ENCODE measurements around the gene TBC1D1.

Gene TBC1D1

GRCh38 chr4:38095691-38096090, 204.8 kb downstream of the TBC1D1 start:
- no peak overlapping the region for H3K4me3 Mint-ChIP-seq
- no peaks in the 10 kb centered on the region for H3K9me3 Mint-ChIP-seq
- H3K27ac Mint-ChIP-seq = no peak overlapping the region
- H3K36me3 Mint-ChIP-seq (ENCODE audit: low read depth) = peaks cover 71% of the 10 kb centered on the region
- peaks cover 12% of the 10 kb centered on the region for H3K4me1 Mint-ChIP-seq (ENCODE audit: low read depth)
- no peaks in the 10 kb centered on the region for H3K27me3 Mint-ChIP-seq

- Mint-ChIP-seq H3K27me3 (no peaks in the 10 kb centered on the region), H3K4me1 (ENCODE audit: low read depth) (peaks cover 4% of the 10 kb centered on the region), H3K36me3 (ENCODE audit: low read depth) (peaks cover 57% of the 10 kb centered on the region), H3K9me3 (no peaks in the 10 kb centered on the region), H3K27ac (no peak overlapping the region), H3K4me3 (no peak overlapping the region)
These were observed 206.9 kb downstream of the TBC1D1 start for GRCh38 chr4:38097818-38098217.

DNA sequence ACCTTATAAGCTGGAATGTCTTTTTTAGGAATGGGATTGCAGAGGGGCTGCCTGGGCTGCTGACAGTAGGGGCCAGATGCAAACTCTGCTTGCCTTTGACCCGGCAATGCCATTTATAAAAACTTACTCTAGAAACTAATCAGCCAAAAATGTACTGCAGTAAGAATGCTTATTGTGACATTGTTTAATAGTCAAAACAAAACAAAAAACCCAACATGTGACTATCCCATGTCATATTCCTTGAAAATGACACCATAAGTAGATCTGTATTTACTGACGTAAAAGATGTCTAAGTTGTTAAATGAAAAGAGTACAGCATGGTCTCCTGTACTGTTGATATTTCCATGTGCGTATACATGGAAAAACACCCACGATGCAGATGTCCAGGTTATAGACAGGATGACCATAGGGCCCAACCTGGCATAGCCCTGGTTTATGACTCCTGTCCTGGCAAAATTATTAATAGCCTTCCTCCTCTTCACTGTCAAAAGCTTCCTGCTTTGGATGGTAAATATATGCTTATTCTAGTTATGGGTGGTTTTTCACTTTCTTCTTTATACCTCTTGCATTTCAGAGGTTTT, 208.2 kb downstream of the TBC1D1 start:
- Mint-ChIP-seq H3K9me3 (no peaks in the 10 kb centered on the region), H3K36me3 (ENCODE audit: low read depth) (peaks cover 64% of the 10 kb centered on the region), H3K27ac (no peak overlapping the region), H3K27me3 (no peaks in the 10 kb centered on the region), H3K4me1 (ENCODE audit: low read depth) (peaks cover 4% of the 10 kb centered on the region), H3K4me3 (no peak overlapping the region)

GRCh38 chr4:38099908-38100407, 209.1 kb downstream of the TBC1D1 start:
- H3K27ac Mint-ChIP-seq = no peak overlapping the region
- peaks cover 62% of the 10 kb centered on the region for H3K36me3 Mint-ChIP-seq (ENCODE audit: low read depth)
- no peak overlapping the region for H3K4me3 Mint-ChIP-seq
- no peaks in the 10 kb centered on the region for H3K27me3 Mint-ChIP-seq
- H3K4me1 Mint-ChIP-seq (ENCODE audit: low read depth) = peaks cover 4% of the 10 kb centered on the region
- H3K9me3 Mint-ChIP-seq = no peaks in the 10 kb centered on the region

DNA sequence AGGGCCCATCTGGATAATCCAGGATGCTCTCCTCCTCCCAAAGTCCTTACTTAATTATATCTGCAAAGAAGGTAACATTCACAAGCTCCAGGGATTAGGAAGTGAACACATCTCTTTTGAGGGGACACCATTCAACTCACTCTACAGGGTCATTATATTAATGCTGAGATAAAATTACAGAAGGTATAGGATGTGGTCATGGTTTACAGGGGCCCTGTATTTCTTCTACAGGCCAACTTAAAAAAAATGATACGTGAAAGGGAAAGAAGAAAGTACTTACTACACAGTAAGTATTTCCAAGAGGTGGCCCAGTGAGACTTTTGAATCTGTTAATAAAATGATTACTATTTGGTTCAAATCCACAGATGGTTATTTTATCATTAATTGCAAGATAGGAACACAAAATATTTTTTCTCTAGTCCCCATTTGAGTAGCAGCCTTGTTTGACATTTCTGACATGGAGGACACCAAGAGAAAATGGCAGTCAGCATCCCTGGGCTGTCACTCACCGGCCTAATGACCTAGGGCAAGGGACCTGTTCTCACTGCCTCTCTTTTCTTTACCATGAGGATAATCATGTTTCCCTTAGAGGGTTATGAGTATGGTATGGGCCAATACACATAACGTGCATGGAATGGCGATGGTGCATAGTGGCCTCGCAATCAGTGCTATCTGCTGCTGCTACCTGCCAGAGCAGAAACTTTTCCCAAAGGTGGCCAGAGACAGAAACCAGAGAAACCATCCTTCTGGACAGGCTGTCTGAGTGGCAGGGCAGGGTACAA, 209.8 kb downstream of the TBC1D1 start:
- Mint-ChIP-seq H3K27me3 (no peaks in the 10 kb centered on the region), H3K27ac (no peak overlapping the region), H3K4me3 (no peak overlapping the region), H3K9me3 (no peaks in the 10 kb centered on the region), H3K36me3 (ENCODE audit: low read depth) (peaks cover 61% of the 10 kb centered on the region), H3K4me1 (ENCODE audit: low read depth) (peaks cover 4% of the 10 kb centered on the region)

DNA sequence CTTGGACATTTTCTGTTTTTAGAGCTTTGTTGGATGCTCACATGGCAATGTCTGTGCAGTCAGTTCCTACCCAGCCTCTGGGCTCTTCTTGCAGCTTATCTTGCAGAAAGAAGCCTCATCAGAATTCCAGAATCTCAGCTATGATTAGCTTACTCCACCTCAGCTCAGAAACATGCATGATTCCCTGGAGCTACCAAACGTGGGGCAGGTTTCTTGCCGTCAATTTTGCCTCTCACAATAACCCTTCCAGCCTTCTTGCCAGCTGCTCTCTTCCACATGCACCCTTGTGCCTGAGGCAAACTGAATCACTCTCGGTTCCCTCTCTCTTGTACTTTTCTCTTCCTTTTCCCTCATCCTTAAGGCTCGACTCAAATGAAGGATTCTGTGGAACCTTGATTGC, 210.7 kb downstream of the TBC1D1 start:
- H3K36me3 Mint-ChIP-seq (ENCODE audit: low read depth) = peaks cover 61% of the 10 kb centered on the region
- H3K4me3 Mint-ChIP-seq = no peak overlapping the region
- H3K27me3 Mint-ChIP-seq = no peaks in the 10 kb centered on the region
- H3K27ac Mint-ChIP-seq = no peak overlapping the region
- H3K9me3 Mint-ChIP-seq = no peaks in the 10 kb centered on the region
- H3K4me1 Mint-ChIP-seq (ENCODE audit: low read depth) = peaks cover 4% of the 10 kb centered on the region

DNA sequence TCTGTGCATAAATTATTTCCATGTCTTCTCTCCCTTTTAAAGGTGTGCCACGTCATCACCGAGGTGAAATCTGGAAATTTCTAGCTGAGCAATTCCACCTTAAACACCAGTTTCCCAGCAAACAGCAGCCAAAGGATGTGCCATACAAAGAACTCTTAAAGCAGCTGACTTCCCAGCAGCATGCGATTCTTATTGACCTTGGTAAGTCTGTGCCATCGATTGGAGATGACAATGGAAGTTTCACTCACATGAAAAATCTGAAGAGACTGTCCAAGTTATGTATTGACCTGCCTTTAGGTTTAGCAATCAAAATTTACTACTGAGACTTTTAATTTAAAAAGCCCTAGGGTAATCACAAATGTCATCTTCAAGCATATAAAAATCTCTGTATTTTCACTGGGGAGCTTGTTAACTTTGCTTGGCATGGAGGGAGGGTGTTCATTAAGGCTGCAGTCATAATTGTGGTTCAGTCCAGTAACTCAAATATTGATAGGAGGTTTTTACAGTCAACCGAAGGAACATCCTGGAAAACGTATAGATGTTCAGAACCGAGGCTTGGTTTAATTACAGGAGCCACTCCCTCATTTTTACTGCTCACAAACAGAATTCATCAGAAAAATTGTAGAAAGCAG, 212.2 kb downstream of the TBC1D1 start:
- no peak overlapping the region for H3K4me3 Mint-ChIP-seq
- peaks cover 64% of the 10 kb centered on the region for H3K36me3 Mint-ChIP-seq (ENCODE audit: low read depth)
- H3K4me1 Mint-ChIP-seq (ENCODE audit: low read depth) = peaks cover 4% of the 10 kb centered on the region

GRCh38 chr4:38105475-38106220, 214.8 kb downstream of the TBC1D1 start:
- Mint-ChIP-seq H3K4me1 (ENCODE audit: low read depth) (no peaks in the 10 kb centered on the region), H3K27me3 (no peaks in the 10 kb centered on the region), H3K9me3 (no peaks in the 10 kb centered on the region), H3K27ac (no peak overlapping the region), H3K36me3 (ENCODE audit: low read depth) (peaks cover 55% of the 10 kb centered on the region), H3K4me3 (no peak overlapping the region)

More for the DNA sequence above, 212.2 kb downstream of the TBC1D1 start:
- Mint-ChIP-seq H3K27ac (no peak overlapping the region), H3K9me3 (no peaks in the 10 kb centered on the region), H3K27me3 (no peaks in the 10 kb centered on the region)

- peaks cover 53% of the 10 kb centered on the region for H3K36me3 Mint-ChIP-seq (ENCODE audit: low read depth)
- H3K4me1 Mint-ChIP-seq (ENCODE audit: low read depth) = no peaks in the 10 kb centered on the region
These were observed 215.4 kb downstream of the TBC1D1 start for GRCh38 chr4:38106311-38106710.

GRCh38 chr4:38106886-38107514, 216.1 kb downstream of the TBC1D1 start:
- Mint-ChIP-seq H3K4me3 (no peak overlapping the region), H3K27ac (no peak overlapping the region), H3K9me3 (no peaks in the 10 kb centered on the region), H3K4me1 (ENCODE audit: low read depth) (no peaks in the 10 kb centered on the region), H3K36me3 (ENCODE audit: low read depth) (peaks cover 48% of the 10 kb centered on the region), H3K27me3 (no peaks in the 10 kb centered on the region)

More at GRCh38 chr4:38106311-38106710, 215.4 kb downstream of the TBC1D1 start:
- Mint-ChIP-seq H3K27me3 (no peaks in the 10 kb centered on the region), H3K4me3 (no peak overlapping the region), H3K27ac (peak overlapping the region; percentile 18), H3K9me3 (no peaks in the 10 kb centered on the region)

- Mint-ChIP-seq H3K4me3 (no peak overlapping the region), H3K4me1 (ENCODE audit: low read depth) (no peaks in the 10 kb centered on the region), H3K27ac (no peak overlapping the region), H3K27me3 (no peaks in the 10 kb centered on the region), H3K36me3 (ENCODE audit: low read depth) (peaks cover 47% of the 10 kb centered on the region), H3K9me3 (no peaks in the 10 kb centered on the region)
These were observed 216.9 kb downstream of the TBC1D1 start for GRCh38 chr4:38107818-38108217.

DNA sequence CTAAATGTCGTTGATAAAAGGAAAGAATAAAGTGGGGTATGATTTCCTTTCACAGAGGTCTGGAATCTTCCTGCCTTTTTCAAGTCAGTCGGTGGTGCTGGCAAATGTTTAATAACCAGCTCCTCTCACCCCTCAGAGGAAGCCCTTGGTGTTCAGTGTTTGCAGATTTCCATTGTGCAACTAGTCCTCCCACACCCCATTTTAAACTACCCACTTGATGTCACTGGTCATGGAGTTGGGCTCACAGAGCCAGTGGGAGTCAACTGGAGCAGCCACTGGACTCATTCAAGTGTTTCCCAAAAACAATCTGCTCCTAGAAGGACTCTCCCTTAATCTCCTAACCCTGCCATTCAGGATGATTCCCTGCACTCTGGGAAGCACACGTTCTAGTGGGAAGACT, 218.5 kb downstream of the TBC1D1 start:
- H3K27ac Mint-ChIP-seq = no peak overlapping the region
- no peaks in the 10 kb centered on the region for H3K4me1 Mint-ChIP-seq (ENCODE audit: low read depth)
- no peaks in the 10 kb centered on the region for H3K9me3 Mint-ChIP-seq
- no peak overlapping the region for H3K4me3 Mint-ChIP-seq
- H3K36me3 Mint-ChIP-seq (ENCODE audit: low read depth) = peaks cover 33% of the 10 kb centered on the region
- no peaks in the 10 kb centered on the region for H3K27me3 Mint-ChIP-seq

GRCh38 chr4:38109896-38110295, 219.0 kb downstream of the TBC1D1 start:
- H3K9me3 Mint-ChIP-seq = no peaks in the 10 kb centered on the region
- H3K4me1 Mint-ChIP-seq (ENCODE audit: low read depth) = no peaks in the 10 kb centered on the region
- H3K27ac Mint-ChIP-seq = no peak overlapping the region
- H3K4me3 Mint-ChIP-seq = no peak overlapping the region
- peaks cover 33% of the 10 kb centered on the region for H3K36me3 Mint-ChIP-seq (ENCODE audit: low read depth)
- no peaks in the 10 kb centered on the region for H3K27me3 Mint-ChIP-seq

DNA sequence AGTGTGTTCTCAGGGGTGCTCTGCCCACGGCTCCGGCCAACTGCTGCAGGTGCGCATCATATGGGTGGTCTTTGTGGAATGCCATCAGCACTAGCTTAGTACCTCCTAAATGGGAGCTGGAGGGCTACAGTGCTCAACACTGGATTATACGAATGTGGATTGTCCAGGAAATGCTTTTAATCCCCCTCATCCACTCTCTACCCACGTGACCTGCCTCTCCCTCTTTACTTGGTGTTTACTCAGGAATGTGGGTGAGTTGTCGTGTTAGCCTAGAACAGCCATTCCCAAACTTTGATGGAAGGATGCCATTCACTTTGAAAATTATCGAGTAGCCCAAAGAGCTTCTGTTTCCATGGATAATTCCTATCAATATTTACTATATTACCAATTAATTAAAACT, 220.1 kb downstream of the TBC1D1 start:
- Mint-ChIP-seq H3K27ac (no peak overlapping the region), H3K4me3 (no peak overlapping the region), H3K4me1 (ENCODE audit: low read depth) (no peaks in the 10 kb centered on the region), H3K9me3 (no peaks in the 10 kb centered on the region), H3K36me3 (ENCODE audit: low read depth) (peaks cover 27% of the 10 kb centered on the region), H3K27me3 (no peaks in the 10 kb centered on the region)
